Measurements from ENCODE around the gene LARGE1. TPM values are rescaled to one million over a fixed set of nuclear protein-coding genes. Genes with fewer than 3 reads are reported as not detected.

The LARGE1 gene
- total and polyA plus RNA-seq, 2 of the 8 experiments (the other 6 are each of a cell fraction or from before 2014, with no cell fraction given) = 43.7 to 83.0 TPM

DNA sequence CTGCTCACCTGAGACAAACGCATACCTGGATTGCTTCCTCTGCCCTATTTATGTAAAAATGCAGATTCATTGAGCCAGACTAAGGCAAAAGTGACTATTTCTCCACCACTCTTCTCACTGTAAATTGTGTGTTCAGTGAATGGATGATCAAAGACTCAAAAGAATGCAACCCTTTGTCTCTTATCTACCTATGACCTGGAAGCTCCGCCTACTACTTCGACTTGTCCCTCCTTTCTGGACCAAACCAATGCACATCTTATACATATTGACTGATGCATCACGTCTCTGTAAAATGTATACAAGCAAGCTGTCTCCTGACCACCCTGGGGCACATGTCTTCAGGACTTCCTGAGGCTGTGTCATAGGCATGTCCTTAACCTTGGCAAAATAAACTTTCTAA, 444.1 kb downstream of the LARGE1 start (continued):
- TF ChIP-seq, protein P1, sequence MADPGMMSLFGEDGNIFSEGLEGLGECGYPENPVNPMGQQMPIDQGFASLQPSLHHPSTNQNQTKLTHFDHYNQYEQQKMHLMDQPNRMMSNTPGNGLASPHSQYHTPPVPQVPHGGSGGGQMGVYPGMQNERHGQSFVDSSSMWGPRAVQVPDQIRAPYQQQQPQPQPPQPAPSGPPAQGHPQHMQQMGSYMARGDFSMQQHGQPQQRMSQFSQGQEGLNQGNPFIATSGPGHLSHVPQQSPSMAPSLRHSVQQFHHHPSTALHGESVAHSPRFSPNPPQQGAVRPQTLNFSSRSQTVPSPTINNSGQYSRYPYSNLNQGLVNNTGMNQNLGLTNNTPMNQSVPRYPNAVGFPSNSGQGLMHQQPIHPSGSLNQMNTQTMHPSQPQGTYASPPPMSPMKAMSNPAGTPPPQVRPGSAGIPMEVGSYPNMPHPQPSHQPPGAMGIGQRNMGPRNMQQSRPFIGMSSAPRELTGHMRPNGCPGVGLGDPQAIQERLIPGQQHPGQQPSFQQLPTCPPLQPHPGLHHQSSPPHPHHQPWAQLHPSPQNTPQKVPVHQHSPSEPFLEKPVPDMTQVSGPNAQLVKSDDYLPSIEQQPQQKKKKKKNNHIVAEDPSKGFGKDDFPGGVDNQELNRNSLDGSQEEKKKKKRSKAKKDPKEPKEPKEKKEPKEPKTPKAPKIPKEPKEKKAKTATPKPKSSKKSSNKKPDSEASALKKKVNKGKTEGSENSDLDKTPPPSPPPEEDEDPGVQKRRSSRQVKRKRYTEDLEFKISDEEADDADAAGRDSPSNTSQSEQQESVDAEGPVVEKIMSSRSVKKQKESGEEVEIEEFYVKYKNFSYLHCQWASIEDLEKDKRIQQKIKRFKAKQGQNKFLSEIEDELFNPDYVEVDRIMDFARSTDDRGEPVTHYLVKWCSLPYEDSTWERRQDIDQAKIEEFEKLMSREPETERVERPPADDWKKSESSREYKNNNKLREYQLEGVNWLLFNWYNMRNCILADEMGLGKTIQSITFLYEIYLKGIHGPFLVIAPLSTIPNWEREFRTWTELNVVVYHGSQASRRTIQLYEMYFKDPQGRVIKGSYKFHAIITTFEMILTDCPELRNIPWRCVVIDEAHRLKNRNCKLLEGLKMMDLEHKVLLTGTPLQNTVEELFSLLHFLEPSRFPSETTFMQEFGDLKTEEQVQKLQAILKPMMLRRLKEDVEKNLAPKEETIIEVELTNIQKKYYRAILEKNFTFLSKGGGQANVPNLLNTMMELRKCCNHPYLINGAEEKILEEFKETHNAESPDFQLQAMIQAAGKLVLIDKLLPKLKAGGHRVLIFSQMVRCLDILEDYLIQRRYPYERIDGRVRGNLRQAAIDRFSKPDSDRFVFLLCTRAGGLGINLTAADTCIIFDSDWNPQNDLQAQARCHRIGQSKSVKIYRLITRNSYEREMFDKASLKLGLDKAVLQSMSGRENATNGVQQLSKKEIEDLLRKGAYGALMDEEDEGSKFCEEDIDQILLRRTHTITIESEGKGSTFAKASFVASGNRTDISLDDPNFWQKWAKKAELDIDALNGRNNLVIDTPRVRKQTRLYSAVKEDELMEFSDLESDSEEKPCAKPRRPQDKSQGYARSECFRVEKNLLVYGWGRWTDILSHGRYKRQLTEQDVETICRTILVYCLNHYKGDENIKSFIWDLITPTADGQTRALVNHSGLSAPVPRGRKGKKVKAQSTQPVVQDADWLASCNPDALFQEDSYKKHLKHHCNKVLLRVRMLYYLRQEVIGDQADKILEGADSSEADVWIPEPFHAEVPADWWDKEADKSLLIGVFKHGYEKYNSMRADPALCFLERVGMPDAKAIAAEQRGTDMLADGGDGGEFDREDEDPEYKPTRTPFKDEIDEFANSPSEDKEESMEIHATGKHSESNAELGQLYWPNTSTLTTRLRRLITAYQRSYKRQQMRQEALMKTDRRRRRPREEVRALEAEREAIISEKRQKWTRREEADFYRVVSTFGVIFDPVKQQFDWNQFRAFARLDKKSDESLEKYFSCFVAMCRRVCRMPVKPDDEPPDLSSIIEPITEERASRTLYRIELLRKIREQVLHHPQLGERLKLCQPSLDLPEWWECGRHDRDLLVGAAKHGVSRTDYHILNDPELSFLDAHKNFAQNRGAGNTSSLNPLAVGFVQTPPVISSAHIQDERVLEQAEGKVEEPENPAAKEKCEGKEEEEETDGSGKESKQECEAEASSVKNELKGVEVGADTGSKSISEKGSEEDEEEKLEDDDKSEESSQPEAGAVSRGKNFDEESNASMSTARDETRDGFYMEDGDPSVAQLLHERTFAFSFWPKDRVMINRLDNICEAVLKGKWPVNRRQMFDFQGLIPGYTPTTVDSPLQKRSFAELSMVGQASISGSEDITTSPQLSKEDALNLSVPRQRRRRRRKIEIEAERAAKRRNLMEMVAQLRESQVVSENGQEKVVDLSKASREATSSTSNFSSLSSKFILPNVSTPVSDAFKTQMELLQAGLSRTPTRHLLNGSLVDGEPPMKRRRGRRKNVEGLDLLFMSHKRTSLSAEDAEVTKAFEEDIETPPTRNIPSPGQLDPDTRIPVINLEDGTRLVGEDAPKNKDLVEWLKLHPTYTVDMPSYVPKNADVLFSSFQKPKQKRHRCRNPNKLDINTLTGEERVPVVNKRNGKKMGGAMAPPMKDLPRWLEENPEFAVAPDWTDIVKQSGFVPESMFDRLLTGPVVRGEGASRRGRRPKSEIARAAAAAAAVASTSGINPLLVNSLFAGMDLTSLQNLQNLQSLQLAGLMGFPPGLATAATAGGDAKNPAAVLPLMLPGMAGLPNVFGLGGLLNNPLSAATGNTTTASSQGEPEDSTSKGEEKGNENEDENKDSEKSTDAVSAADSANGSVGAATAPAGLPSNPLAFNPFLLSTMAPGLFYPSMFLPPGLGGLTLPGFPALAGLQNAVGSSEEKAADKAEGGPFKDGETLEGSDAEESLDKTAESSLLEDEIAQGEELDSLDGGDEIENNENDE (IDR thresholded peaks at IDR 0.05; ENCODE audit: insufficient replicate concordance, low read length) = no peak
- TF ChIP-seq GABPA (IDR thresholded peaks at IDR 0.05; ENCODE audit: borderline replicate concordance, insufficient read depth, low read length) = no peak
